ENCODE data around the gene SPOCK2. TPM values are rescaled to one million over a fixed set of nuclear protein-coding genes. Genes with fewer than 3 reads are reported as not detected.

The SPOCK2 gene
- total and polyA plus RNA-seq, 2 of the 13 experiments (the other 11 are each of a cell fraction or from before 2014, with no cell fraction given): 8.6 to 30.6 TPM

- TF ChIP-seq ZNF431 (CRISPR knock-in tag; IDR thresholded peaks at IDR 0.05; ENCODE audit: borderline replicate concordance, low read depth) (no peak), ZBTB42 (CRISPR knock-in tag; IDR thresholded peaks at IDR 0.05) (no peak), SP2 (CRISPR knock-in tag; IDR thresholded peaks at IDR 0.05) (no peak), TGIF2 (CRISPR knock-in tag; IDR thresholded peaks at IDR 0.05) (peak; percentile 69; the same call in 1 of the 2 replicates), ZNF546 (CRISPR knock-in tag; conservative IDR thresholded peaks at IDR 0.05) (no peak), FOSL1 (CRISPR knock-in tag; IDR thresholded peaks at IDR 0.05; ENCODE audit: borderline replicate concordance) (peak; percentile 62; the same call in 1 of the 2 replicates), ONECUT2 (CRISPR knock-in tag; IDR thresholded peaks at IDR 0.05) (peak; percentile 31; the same call in 1 of the 2 replicates), ZNF883 (CRISPR knock-in tag; IDR thresholded peaks at IDR 0.05; ENCODE audit: not compliant biosample characterization) (no peak), ZBTB8A (CRISPR knock-in tag; IDR thresholded peaks at IDR 0.05; ENCODE audit: borderline replicate concordance, low read depth) (no peak), KMT2A (CRISPR knock-in tag; IDR thresholded peaks at IDR 0.05) (no peak), SSRP1 (CRISPR knock-in tag; IDR thresholded peaks at IDR 0.05) (no peak; the same call in 1 of the 2 replicates), LRRFIP1 (CRISPR knock-in tag; conservative IDR thresholded peaks at IDR 0.05) (no peak), ZNF282 (IDR thresholded peaks at IDR 0.05; ENCODE audit: partially characterized antibody) (no peak), SMAD9 (CRISPR knock-in tag; IDR thresholded peaks at IDR 0.05) (no peak), IRX3 (CRISPR knock-in tag; IDR thresholded peaks at IDR 0.05; ENCODE audit: borderline replicate concordance, low read depth) (no peak), ZNF562 (CRISPR knock-in tag; IDR thresholded peaks at IDR 0.05; ENCODE audit: borderline replicate concordance) (no peak), SIX4 (CRISPR knock-in tag; IDR thresholded peaks at IDR 0.05) (peak; percentile 74; the same call in 1 of the 2 replicates), ZNF616 (CRISPR knock-in tag; IDR thresholded peaks at IDR 0.05; ENCODE audit: low read depth) (no peak)
Measured at GRCh38 chr10:72038458-72039001, 49.8 kb downstream of the SPOCK2 start (continued).

All from HepG2 (cell line).